HEK293 (cell line): ENCODE data around the gene STARD5.

Experiments used
- BCL6B ChIP-seq: fragments of 450-650 bp; formaldehyde crosslinking; IDR thresholded peaks from 2 replicates; pipeline ENCODE4 v1.5.1; 2017; ENCODE audit warnings: missing biosample characterization, missing genetic modification characterization
- KLF16 ChIP-seq: fragments of 450-650 bp; formaldehyde crosslinking; IDR thresholded peaks from 2 replicates; pipeline ENCODE4 v1.5.1; 2017; ENCODE audit warnings: missing biosample characterization, missing genetic modification characterization
- TRIM28 ChIP-seq: IDR thresholded peaks from 2 replicates; pipeline ENCODE4 v1.6.1; 2011; ENCODE audit warnings: low read length, control low read depth, borderline replicate concordance
- ZBTB17 ChIP-seq: fragments of 450-650 bp; formaldehyde crosslinking; IDR thresholded peaks from 2 replicates; pipeline ENCODE4 v1.5.1; 2016; ENCODE audit warnings: missing biosample characterization, missing genetic modification characterization
- ZBTB8A ChIP-seq: fragments of 450-650 bp; formaldehyde crosslinking; IDR thresholded peaks from 2 replicates; pipeline ENCODE4 v1.5.1; 2016; ENCODE audit warnings: missing biosample characterization, missing genetic modification characterization
- ZFP3 ChIP-seq: fragments of 450-650 bp; formaldehyde crosslinking; IDR thresholded peaks from 2 replicates; pipeline ENCODE4 v1.5.1; 2016; ENCODE audit warnings: low read depth, missing biosample characterization, missing genetic modification characterization
- ZNF121 ChIP-seq: fragments of 450-650 bp; formaldehyde crosslinking; IDR thresholded peaks from 2 replicates; pipeline ENCODE4 v1.5.1; 2016; ENCODE audit warnings: missing biosample characterization, missing genetic modification characterization
- ZNF138 ChIP-seq: fragments of 450-650 bp; formaldehyde crosslinking; IDR thresholded peaks from 2 replicates; pipeline ENCODE4 v1.5.1; 2016; ENCODE audit warnings: missing biosample characterization, missing genetic modification characterization, borderline replicate concordance
- ZNF146 ChIP-seq: fragments of 450-650 bp; formaldehyde crosslinking; IDR thresholded peaks from 2 replicates; pipeline ENCODE4 v1.5.1; 2016; ENCODE audit warnings: missing biosample characterization, missing genetic modification characterization
- ZNF2 ChIP-seq: fragments of 450-650 bp; formaldehyde crosslinking; IDR thresholded peaks from 2 replicates; pipeline ENCODE4 v1.5.1; 2016; ENCODE audit warnings: missing biosample characterization, missing genetic modification characterization
- ZNF202 ChIP-seq: fragments of 450-650 bp; formaldehyde crosslinking; IDR thresholded peaks from 2 replicates; pipeline ENCODE4 v1.5.1; 2016; ENCODE audit warnings: missing biosample characterization, missing genetic modification characterization, borderline replicate concordance
- ZNF239 ChIP-seq: fragments of 450-650 bp; formaldehyde crosslinking; IDR thresholded peaks from 2 replicates; pipeline ENCODE4 v1.5.1; 2016; ENCODE audit warnings: missing biosample characterization, missing genetic modification characterization
- ZNF24 ChIP-seq: fragments of 450-650 bp; formaldehyde crosslinking; IDR thresholded peaks from 2 replicates; pipeline ENCODE4 v1.5.1; 2016; ENCODE audit warnings: missing biosample characterization, missing genetic modification characterization
- ZNF391 ChIP-seq: fragments of 450-650 bp; formaldehyde crosslinking; IDR thresholded peaks from 2 replicates; pipeline ENCODE4 v1.5.1; 2016; ENCODE audit warnings: low read depth, missing biosample characterization, missing genetic modification characterization, borderline replicate concordance
- ZNF398 ChIP-seq: fragments of 450-650 bp; formaldehyde crosslinking; IDR thresholded peaks from 2 replicates; pipeline ENCODE4 v1.5.1; 2017; ENCODE audit warnings: missing biosample characterization, missing genetic modification characterization
- ZNF48 ChIP-seq: fragments of 450-650 bp; formaldehyde crosslinking; IDR thresholded peaks from 2 replicates; pipeline ENCODE4 v1.5.1; 2016; ENCODE audit warnings: missing biosample characterization, missing genetic modification characterization
- ZNF544 ChIP-seq: fragments of 450-650 bp; formaldehyde crosslinking; IDR thresholded peaks from 2 replicates; pipeline ENCODE4 v1.5.0; 2017; ENCODE audit warnings: missing biosample characterization, missing genetic modification characterization
- ZNF660 ChIP-seq: fragments of 450-650 bp; IDR thresholded peaks from 2 replicates; pipeline ENCODE4 v1.5.1; 2018; ENCODE audit warnings: missing biosample characterization, mild to moderate bottlenecking, missing genetic modification characterization
- ZNF747 ChIP-seq: fragments of 450-650 bp; formaldehyde crosslinking; IDR thresholded peaks from 2 replicates; pipeline ENCODE4 v1.5.1; 2016; ENCODE audit warnings: missing biosample characterization, missing genetic modification characterization
- ZNF785 ChIP-seq: fragments of 450-650 bp; formaldehyde crosslinking; IDR thresholded peaks from 2 replicates; pipeline ENCODE4 v1.5.1; 2016; ENCODE audit warnings: missing biosample characterization, missing genetic modification characterization
- TF ChIP-seq, protein P1 (sequence below): fragments of 450-650 bp; formaldehyde crosslinking; IDR thresholded peaks from 2 replicates; pipeline ENCODE4 v1.5.1; 2016; ENCODE audit warnings: missing biosample characterization, missing genetic modification characterization
- TF ChIP-seq, protein P2 (sequence below): fragments of 450-650 bp; formaldehyde crosslinking; IDR thresholded peaks from 2 replicates; pipeline ENCODE4 v1.5.1; 2016; ENCODE audit warnings: missing biosample characterization, missing genetic modification characterization, borderline replicate concordance
- TF ChIP-seq, protein P3 (sequence below): fragments of 450-650 bp; formaldehyde crosslinking; conservative IDR thresholded peaks from 2 replicates; pipeline ENCODE4 v1.5.1; 2016; ENCODE audit warnings: low read depth, missing biosample characterization, missing genetic modification characterization
- TF ChIP-seq, protein P4 (sequence below): fragments of 450-650 bp; formaldehyde crosslinking; IDR thresholded peaks from 2 replicates; pipeline ENCODE4 v1.5.1; 2016; ENCODE audit warnings: missing biosample characterization, missing genetic modification characterization

The STARD5 gene

GRCh38 chr15:81338170-81339007, 14.4 kb upstream of the STARD5 start (continued):
- TF ChIP-seq, protein P1, sequence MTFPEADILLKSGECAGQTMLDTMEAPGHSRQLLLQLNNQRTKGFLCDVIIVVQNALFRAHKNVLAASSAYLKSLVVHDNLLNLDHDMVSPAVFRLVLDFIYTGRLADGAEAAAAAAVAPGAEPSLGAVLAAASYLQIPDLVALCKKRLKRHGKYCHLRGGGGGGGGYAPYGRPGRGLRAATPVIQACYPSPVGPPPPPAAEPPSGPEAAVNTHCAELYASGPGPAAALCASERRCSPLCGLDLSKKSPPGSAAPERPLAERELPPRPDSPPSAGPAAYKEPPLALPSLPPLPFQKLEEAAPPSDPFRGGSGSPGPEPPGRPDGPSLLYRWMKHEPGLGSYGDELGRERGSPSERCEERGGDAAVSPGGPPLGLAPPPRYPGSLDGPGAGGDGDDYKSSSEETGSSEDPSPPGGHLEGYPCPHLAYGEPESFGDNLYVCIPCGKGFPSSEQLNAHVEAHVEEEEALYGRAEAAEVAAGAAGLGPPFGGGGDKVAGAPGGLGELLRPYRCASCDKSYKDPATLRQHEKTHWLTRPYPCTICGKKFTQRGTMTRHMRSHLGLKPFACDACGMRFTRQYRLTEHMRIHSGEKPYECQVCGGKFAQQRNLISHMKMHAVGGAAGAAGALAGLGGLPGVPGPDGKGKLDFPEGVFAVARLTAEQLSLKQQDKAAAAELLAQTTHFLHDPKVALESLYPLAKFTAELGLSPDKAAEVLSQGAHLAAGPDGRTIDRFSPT (tag by site-specific recombination): peak; percentile 76
- peak; percentile 56 for TF ChIP-seq ZNF660 (tag by site-specific recombination)
- TF ChIP-seq, protein P2, sequence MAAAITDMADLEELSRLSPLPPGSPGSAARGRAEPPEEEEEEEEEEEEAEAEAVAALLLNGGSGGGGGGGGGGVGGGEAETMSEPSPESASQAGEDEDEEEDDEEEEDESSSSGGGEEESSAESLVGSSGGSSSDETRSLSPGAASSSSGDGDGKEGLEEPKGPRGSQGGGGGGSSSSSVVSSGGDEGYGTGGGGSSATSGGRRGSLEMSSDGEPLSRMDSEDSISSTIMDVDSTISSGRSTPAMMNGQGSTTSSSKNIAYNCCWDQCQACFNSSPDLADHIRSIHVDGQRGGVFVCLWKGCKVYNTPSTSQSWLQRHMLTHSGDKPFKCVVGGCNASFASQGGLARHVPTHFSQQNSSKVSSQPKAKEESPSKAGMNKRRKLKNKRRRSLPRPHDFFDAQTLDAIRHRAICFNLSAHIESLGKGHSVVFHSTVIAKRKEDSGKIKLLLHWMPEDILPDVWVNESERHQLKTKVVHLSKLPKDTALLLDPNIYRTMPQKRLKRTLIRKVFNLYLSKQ (tag by site-specific recombination): no peak
- no peak for TF ChIP-seq ZNF785
- TF ChIP-seq ZNF138 (tag by site-specific recombination): no peak
- no peak for TF ChIP-seq ZBTB8A (tag by site-specific recombination)
- peak; percentile 95 for TF ChIP-seq BCL6B (tag by site-specific recombination)
- no peak for TF ChIP-seq ZFP3 (tag by site-specific recombination)
- TF ChIP-seq ZNF398 (tag by site-specific recombination): no peak
- TF ChIP-seq TRIM28: 0 out of 2 replicates have a peak, but pooled peaks have one; percentile 21
- TF ChIP-seq ZNF391 (tag by site-specific recombination): no peak
- TF ChIP-seq ZNF2: no peak
- TF ChIP-seq ZNF146 (tag by site-specific recombination): no peak
- no peak for TF ChIP-seq ZNF747 (tag by site-specific recombination)
- TF ChIP-seq ZBTB17 (tag by site-specific recombination): peak; percentile 51
- TF ChIP-seq ZNF121 (tag by site-specific recombination): no peak
- no peak for TF ChIP-seq ZNF48
- TF ChIP-seq, protein P3, sequence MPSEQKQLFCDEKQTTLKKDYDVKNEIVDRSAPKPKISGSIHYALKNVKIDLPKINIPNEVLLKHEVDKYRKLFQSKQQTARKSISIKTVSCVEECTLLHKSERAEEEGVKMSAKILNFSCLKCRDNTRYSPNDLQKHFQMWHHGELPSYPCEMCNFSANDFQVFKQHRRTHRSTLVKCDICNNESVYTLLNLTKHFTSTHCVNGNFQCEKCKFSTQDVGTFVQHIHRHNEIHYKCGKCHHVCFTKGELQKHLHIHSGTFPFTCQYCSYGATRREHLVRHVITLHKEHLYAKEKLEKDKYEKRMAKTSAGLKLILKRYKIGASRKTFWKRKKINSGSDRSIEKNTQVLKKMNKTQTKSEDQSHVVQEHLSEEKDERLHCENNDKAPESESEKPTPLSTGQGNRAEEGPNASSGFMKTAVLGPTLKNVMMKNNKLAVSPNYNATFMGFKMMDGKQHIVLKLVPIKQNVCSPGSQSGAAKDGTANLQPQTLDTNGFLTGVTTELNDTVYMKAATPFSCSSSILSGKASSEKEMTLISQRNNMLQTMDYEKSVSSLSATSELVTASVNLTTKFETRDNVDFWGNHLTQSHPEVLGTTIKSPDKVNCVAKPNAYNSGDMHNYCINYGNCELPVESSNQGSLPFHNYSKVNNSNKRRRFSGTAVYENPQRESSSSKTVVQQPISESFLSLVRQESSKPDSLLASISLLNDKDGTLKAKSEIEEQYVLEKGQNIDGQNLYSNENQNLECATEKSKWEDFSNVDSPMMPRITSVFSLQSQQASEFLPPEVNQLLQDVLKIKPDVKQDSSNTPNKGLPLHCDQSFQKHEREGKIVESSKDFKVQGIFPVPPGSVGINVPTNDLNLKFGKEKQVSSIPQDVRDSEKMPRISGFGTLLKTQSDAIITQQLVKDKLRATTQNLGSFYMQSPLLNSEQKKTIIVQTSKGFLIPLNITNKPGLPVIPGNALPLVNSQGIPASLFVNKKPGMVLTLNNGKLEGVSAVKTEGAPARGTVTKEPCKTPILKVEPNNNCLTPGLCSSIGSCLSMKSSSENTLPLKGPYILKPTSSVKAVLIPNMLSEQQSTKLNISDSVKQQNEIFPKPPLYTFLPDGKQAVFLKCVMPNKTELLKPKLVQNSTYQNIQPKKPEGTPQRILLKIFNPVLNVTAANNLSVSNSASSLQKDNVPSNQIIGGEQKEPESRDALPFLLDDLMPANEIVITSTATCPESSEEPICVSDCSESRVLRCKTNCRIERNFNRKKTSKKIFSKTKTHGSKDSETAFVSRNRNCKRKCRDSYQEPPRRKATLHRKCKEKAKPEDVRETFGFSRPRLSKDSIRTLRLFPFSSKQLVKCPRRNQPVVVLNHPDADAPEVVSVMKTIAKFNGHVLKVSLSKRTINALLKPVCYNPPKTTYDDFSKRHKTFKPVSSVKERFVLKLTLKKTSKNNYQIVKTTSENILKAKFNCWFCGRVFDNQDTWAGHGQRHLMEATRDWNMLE (tag by site-specific recombination): peak; percentile 34; the same call in 1 of the 2 replicates
- TF ChIP-seq ZNF239: no peak
- TF ChIP-seq, protein P4, sequence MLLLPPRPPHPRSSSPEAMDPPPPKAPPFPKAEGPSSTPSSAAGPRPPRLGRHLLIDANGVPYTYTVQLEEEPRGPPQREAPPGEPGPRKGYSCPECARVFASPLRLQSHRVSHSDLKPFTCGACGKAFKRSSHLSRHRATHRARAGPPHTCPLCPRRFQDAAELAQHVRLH (tag by site-specific recombination): no peak
- no peak for TF ChIP-seq ZNF202 (tag by site-specific recombination)
- no peak for TF ChIP-seq KLF16 (tag by site-specific recombination)
- TF ChIP-seq ZNF544 (tag by site-specific recombination): no peak
- TF ChIP-seq ZNF24: no peak; the same call in 1 of the 2 replicates
